RCC 7860 (cell line): Measurements from ENCODE around the gene ZNF467.

ENCODE experiments used
- DNase-seq: peaks from one replicate; pipeline ENCODE4 v3.0.0-alpha.2; 2015; ENCODE audit warnings: low spot score
- FAIRE-seq: peaks from 2 replicates; lab custom pipeline; 2012; peaks lifted over from hg19 to GRCh38; lab: Jason Lieb, UNC

ZNF467 gene

DNA sequence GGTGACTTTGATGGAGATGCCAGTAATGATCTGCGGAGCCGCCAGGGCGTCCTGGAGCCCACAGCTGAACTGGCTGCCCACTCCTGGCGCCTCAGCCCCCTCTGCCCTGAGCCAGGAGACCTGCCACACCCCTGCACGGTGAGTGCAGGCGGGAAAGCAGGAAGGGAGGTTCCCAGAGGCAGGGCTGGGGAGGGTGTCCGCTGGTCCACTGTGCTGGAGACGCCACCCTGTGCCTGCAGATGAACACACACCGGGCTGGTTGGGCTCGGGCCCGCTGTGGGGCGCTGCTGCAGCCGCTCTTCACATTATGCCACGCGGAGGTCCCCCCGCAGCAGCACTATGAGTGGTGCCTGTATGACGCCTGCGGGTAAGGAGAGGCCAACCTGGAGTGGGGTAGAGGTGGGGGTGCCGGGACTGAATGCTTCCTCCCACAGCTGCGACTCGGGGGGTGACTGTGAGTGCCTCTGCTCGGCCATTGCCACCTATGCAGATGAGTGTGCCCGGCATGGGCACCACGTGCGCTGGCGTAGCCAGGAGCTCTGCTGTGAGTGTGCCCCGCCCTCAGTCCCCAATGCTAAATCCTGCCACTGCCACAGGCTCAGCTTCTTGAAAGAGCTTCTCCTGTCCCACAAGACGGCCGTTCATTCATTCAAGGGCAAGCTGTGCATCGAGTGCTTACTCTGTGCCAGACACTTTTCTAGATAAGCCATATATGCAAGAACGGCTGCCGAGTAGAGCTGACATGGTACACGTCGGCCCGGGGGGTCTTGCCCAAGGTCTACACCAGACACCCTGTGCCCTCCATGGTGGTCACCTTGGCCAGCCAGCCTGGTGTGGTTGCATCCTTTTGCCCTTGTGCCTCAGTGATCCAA is 14.3 kb upstream of the ZNF467 start:
- DNase-seq (no peak), FAIRE-seq (no peak)

DNA sequence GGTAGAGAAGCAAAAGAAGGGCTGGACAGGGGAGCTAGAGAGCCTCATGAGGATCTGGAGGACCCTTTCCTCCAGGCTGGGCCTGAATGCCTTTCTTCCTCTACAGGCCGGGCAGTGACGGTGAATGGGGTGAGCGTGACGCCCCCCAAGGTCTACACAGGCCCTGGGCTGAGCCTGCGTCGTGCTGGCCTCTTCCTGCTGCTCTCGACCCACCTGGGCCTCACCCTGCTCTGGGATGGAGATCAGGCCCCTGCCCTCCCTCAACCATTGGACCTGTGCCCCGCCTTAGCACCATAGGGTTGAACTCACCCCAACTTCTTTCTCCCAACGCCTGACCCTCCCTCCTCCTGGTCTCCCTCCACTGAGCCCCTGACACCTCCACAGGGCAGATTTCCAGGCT is 12.6 kb upstream of the ZNF467 start:
- no peak for DNase-seq

DNA sequence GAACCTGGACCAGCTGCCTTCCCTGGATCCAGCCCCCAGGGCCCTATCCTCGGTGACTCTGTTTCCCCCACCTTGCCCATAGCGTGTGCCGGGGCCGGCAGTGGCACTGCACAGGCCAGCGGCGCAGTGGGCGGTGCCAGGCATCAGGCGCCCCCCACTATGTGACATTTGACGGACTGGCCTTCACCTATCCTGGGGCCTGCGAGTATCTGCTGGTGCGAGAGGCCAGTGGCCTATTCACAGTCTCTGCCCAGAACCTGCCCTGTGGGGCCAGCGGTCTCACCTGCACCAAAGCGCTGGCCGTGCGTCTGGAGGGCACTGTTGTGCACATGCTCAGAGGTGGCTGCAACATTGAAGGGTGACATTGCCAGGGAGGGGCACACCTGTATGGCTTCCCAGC is 12.0 kb upstream of the ZNF467 start:
- DNase-seq (no peak), FAIRE-seq (no peak)

More for the DNA sequence above, 12.6 kb upstream of the ZNF467 start:
- no peak for FAIRE-seq

DNA sequence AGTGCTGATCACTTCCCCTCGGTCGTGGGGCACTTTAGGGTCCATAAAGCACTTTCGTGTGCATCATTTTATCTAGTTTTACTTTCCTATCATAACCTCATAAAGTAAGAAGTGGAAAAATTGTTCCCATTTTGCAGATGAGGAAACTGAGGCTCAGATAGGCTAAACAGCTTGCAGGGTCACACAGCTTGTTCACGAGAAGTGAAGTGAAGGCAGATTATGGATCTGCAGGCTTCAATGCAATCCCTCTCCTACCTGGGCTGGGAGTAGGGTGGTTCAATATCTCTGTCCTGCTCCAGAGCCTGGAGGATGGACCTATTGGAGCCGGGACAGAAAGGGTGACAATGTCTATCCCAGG is 10.8 kb upstream of the ZNF467 start:
- DNase-seq, result no peak
- FAIRE-seq, result no peak

DNA sequence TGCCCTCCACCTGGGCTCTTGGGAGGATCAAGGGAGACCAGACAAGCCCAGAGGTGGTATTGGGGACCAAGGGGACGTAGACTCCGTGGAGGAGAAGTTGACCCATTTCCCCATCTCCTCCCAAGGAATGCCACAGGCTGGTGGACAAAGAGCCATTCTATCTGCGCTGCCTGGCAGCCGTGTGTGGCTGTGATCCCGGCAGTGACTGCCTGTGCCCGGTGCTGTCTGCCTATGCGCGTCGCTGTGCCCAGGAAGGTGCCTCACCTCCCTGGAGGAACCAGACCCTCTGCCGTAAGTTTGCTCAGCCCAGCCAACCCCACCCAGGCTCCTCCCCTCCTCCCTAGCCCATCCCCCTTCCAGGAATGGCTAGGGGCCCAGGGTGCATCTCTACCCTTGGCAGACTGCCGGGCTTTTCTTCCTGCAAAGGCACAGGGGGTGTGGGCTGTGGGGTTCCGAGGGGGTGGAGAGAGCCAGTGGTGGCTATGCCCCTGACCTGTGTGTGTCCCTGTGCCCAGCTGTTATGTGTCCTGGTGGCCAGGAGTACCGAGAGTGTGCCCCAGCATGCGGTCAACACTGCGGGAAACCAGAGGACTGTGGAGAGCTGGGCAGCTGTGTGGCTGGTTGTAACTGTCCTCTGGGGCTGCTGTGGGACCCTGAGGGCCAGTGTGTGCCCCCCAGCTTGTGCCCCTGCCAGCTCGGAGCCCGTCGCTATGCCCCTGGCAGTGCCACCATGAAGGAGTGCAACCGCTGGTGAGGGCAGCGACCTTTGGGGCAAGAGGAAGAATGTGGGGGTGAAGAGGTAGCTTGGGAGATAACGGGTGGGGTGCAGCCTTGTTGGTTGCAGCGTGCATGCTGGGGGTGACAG is 10.2 kb upstream of the ZNF467 start:
- no peak for DNase-seq
- FAIRE-seq, result no peak

DNA sequence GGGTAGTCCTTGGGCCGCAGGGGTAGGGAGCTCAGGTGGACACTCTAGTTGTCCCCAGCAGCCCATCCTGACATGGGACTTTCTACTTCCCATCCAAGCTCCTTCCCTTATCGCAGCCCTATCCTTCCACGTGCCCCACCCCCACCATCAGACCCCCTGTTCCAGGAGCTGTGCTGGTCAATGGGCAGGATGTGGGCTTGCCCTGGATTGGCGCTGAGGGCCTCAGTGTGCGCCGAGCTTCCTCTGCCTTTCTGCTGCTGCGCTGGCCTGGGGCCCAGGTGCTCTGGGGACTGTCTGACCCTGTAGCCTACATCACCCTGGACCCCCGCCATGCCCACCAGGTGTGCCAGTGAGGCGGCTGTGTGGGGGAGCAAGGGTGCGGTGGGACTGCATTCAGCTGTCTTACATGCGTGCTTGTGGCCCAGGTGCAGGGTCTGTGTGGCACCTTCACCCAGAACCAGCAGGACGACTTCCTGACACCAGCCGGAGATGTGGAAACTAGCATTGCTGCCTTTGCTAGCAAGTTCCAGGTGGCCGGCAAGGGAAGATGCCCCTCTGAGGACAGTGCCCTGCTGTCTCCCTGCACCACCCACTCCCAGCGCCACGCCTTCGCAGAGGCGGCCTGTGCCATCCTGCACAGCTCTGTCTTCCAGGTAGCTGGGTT is 9.4 kb upstream of the ZNF467 start:
- DNase-seq, result no peak
- no peak for FAIRE-seq

DNA sequence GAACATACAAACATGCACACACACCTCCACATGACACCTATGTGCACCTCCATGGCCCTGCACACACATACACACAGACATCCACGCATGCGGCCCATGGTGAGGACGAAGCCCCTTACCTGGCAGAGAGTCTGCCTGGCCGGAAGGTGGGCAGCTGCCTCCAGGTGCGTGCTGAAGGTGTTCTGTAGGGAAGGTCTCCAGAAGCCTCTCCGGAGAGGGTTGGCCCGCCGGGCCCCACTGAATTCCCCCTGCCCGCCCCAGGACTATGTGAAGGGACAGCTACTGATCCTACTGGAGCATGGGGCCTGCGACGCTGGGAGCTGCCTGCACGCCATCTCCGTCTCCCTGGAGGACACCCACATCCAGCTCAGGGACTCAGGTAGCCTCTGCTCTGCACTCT is 8.5 kb upstream of the ZNF467 start:
- FAIRE-seq (no peak), DNase-seq (no peak)

DNA sequence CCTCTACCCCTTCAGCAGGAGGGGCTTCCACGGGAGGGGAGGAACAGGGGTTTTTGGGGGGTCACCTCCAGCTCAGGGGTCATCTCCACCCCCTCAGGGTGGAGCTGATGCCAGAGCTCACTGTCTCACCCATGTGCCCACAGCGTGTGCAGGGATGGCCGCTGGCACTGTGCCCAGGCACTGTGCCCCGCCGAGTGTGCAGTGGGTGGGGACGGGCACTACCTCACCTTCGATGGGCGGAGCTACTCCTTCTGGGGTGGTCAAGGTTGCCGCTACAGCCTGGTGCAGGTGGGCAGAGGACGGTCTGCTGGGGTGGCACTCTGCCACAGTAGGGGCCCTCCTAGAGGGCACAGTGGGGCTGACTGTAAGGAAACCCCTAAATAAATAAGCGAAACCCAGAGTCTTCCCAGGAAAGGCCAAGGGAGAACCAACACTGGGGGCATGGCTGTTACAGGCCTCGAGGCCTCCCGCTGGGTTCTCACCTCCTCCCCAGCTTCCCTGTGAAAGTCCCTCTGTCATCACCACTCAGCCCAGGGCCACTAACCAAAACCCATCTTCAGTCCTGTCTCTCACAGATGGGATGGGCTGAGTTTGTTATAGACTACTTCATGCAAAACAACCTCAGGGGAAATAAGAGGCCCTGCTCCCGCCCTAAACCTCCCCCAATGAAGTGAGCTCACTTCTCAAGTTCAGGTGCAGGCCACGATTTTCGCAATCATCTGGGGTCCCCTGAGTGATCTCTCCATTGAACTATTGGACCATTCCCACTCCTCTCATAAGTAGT is 7.4 kb upstream of the ZNF467 start:
- FAIRE-seq, result no peak

DNA sequence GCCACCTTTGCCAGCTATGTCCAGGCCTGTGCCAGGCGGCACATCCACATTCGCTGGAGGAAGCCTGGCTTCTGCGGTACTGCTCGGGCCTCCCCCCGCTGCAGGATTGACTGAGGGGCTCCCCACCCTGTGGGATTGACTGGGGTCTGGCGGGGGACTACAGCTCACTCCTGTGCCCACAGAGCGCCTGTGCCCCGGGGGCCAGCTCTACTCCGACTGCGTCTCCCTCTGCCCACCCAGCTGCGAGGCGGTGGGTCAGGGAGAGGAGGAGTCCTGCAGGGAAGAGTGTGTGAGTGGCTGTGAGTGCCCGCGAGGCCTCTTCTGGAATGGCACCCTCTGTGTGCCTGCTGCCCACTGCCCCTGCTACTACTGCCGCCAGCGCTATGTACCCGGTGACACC is 6.7 kb upstream of the ZNF467 start:
- DNase-seq (no peak), FAIRE-seq (no peak)

More for the DNA sequence above, 7.4 kb upstream of the ZNF467 start:
- DNase-seq, result no peak

DNA sequence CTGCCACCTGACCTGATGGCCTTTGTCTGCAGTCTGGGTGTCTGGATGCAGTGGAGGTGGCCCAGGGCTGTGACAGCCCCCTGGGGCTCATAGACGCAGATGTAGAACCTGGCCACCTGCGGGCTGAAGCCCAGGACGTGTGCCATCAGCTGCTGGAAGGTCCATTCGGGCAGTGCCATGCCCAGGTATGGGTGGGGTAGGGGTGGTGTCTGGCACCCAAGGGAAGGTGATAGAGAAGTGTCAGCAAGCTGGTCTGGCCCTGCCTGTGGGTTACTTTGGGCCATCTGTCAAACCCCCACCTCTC is 6.1 kb upstream of the ZNF467 start:
- FAIRE-seq (no peak), DNase-seq (no peak)

DNA sequence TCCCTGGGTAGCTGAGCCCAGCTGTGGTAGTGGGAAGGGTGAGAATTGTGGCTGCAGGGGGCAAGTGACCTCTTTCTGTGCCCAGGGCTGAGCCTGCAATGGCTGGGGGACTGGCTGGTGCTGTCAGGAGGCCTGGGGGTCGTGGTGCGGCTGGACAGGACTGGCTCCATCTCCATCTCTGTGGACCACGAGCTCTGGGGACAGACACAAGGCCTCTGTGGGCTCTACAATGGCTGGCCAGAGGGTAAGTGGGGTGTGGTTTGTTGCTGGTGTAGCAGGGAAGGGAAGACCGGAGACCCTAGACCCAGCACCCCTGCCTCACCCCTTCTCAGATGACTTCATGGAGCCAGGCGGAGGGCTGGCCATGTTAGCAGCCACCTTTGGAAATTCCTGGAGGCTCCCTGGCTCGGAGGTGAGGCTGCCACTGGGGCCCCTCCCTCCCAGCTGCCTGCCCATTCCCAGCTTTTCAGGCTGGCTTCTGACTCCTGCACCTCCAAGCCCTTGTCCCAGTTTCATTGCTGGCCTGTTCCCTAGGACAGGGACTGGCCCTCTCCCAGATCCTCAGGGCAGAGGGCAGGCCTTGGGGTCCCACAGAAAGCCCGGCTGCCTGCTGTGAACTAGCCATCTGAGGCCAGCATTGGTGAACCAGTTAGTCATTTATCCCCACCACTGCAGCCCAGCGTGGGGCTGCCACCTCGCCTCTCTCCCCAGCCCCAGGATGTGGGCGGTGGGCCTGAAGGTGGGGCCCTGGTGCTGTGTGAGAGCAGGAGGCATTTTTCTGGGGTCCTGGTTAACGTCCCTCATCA is 5.5 kb upstream of the ZNF467 start:
- DNase-seq (no peak), FAIRE-seq (no peak)

DNA sequence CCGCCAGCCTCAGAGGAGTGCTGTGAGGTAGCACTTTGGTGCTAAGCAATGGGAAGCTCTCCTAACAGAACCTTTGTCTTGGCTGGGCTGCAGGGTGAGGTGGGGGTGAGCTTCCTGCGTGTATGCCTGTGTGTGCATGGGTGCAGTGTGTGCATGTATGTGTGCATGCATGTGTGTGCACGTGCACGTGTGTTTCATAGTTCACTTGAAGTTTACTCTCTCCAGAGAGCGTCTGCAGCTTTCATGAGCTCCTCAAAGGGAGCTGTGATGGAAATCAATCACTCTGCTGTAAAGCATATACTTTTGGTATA is 4.9 kb upstream of the ZNF467 start:
- no peak for FAIRE-seq

DNA sequence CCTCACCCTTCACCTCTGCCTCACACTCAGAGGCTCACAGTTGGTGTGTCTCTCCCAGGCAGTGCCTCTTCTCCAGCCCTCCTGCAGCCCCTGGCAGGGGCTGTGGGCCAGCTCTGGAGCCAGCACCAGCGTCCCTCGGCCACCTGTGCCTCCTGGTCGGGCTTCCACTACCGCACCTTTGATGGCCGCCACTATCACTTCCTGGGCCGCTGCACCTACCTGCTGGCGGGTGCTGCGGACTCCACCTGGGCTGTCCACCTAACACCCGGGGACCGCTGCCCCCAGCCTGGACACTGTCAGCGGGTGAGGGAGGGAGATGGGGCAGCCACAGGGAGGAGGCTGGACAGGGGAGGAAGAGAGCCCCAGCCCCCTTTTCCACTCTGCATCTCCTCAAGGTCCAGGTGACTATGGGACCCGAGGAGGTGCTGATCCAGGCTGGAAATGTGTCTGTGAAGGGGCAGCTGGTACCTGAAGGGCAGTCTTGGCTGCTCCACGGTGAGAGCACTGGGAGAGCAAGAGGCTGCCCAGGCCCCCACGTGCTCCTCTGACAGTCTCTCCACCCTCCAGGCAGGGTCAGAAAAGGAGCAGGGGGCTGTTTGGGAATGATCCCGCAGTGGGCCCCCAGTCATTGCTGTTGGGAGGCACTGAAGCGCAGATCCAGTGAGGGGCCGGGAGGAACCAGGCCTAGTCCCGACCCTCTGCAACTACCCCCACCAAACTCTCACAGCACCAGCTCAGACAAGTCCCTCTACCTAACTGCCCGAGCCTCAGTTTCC is 4.4 kb upstream of the ZNF467 start:
- FAIRE-seq, result no peak
- no peak for DNase-seq

More for the DNA sequence above, 4.9 kb upstream of the ZNF467 start:
- DNase-seq, result no peak

DNA sequence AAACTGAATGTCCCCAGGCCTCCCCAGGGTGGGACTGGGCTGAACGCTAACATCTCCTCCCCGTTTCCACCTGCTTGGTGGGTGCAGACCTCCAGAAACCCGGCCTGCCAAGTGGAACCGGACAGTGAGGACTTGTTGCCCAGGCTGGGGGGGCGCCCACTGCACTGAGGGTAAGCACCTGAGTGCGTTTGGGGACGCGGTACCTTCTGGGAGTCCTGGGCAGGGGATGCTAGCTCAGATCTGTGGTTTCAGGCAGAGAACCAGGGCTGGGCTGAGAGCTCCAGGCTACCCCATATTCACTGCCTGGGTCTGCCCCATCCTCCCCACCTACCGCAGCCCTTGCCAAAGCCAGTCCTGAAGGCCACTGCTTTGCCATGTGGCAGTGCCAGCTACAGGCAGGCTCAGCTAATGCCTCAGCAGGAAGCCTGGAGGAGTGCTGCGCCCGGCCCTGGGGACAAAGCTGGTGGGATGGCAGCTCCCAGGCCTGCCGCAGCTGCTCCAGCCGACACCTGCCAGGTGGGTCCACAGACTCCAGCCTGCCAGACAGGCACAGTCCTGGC is 3.5 kb upstream of the ZNF467 start:
- FAIRE-seq (no peak), DNase-seq (no peak)

DNA sequence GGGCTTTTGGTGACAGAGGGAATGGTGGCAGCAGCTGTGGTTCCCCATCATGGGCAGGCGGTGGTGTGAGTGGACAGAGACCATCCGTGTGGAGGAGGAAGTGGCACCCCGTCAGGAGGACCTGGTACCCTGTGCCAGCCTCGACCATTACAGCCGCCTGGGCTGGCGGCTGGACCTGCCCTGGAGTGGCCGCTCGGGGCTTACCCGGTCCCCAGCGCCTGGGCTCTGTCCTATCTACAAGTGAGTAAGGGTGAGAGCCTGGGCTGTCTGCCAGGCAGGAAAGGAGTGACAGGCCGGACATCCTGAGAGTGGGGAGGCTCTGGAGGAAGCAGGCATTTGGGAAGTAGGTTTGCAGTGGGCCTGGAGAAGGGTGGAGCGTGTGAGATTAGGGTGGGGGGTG is 2.9 kb upstream of the ZNF467 start:
- peak; percentile 43 for DNase-seq
- no peak for FAIRE-seq

DNA sequence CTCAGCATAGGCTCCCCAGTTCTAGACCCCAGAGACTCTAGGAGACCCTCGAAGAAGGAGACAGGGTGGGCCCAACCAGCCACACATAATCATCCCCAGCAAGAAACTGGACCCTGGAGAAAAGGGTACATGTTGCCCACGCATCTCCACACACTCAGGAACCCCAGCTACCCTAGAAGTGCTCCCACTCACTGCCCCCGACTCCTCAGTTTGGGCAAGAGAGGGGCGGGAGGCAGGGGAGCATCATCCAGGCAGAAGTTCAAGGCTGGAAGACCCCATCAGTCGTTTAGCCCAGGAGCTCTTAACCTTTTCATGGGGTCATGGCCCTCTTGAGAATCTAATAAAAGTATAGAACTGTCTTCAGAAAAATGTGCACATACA is 1.8 kb upstream of the ZNF467 start:
- DNase-seq (no peak), FAIRE-seq (no peak)

DNA sequence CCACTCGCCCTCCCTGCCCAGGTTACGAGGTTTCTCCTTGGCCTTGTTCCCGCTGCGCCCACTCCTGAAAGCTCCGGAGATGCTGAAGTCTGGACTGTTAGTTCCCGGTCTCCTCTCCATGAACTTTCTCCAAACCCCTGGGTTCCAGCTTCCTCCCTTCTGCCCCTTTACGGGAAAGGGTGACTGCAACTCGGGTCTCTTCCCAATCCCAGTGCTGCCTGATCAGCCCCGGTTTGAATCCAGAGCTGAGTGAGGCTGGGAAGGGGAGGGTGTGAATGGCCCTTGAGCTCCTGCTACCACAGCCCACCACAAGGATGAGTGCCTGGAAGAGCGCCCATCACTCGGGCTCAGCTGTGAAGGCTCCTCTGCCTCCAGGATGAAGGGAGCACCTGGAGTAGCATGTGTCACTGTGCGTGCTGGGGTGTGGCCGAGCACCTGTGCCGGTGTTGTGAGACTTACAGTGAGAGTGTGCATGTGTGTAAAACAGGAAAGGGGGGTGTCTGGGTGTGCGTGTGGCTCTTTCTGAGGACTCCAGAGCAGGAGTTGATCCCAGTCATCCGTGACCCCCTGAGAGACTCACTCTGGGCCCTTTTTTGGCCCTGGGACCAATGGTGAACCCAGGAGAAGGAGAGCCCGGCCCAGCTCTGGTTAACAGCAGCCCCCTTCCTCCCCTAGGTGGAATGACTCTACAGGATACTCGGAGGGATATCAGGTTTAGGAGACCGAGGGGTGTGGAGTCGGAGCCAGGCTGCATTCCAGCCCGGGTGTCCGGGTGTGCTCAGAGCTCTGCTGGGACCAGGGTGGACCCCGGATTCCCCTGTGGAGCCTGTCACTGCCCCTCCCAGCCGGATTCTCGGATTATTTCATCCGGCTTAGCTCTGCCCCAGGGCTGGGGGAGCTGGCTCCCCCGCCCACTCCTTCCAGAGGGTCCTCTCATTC is 1.1 kb upstream of the ZNF467 start:
- DNase-seq (no peak), FAIRE-seq (no peak)

DNA sequence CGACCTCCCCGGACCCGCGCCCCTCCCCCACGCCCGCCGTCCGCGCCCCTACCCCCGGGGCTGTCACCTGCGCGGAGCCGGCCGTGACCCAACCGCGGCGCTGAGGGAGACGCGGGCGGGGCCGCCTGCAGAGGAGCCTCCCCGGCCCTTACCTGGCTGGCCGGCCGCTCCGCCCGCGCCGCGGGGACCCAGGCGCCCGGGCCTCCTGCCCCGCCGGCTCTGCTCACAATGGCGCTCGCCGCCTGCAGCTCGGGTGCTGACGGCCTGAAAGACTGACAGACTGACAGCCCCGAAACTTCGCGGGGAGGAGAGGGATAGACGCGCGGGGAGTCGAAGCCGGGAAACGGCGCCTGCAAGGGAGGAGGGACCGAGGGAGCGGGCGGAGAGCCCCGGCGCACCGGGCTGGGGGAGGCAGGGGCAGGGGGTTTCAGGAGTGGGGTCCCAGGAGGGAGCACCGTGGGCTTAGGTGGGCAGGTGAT is 393 bp downstream of the ZNF467 start:
- FAIRE-seq, result no peak
- no peak for DNase-seq
